Measurements from ENCODE around the gene SETX.

DNA sequence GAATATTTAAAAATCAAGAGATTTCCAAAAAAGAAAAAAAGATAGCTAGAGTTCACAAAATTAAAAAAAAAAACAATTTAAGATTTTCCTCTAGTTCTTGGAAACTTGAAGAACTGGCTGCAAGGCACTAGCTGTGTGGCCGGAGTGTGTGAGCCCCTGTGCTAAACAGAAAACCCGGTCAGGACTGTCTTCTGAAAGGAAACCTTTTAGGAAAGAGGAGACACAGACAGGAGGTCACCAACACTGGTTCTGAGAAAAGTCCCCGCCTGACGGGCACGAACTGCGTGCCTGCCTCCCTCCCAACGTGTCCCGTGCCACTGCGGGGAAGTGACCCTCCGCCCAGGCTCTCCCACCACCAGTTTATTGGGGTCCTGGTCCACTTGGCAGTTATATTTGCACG is 36.7 kb upstream of the SETX start:
- TF ChIP-seq, protein P1, sequence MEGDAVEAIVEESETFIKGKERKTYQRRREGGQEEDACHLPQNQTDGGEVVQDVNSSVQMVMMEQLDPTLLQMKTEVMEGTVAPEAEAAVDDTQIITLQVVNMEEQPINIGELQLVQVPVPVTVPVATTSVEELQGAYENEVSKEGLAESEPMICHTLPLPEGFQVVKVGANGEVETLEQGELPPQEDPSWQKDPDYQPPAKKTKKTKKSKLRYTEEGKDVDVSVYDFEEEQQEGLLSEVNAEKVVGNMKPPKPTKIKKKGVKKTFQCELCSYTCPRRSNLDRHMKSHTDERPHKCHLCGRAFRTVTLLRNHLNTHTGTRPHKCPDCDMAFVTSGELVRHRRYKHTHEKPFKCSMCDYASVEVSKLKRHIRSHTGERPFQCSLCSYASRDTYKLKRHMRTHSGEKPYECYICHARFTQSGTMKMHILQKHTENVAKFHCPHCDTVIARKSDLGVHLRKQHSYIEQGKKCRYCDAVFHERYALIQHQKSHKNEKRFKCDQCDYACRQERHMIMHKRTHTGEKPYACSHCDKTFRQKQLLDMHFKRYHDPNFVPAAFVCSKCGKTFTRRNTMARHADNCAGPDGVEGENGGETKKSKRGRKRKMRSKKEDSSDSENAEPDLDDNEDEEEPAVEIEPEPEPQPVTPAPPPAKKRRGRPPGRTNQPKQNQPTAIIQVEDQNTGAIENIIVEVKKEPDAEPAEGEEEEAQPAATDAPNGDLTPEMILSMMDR (IDR thresholded peaks at IDR 0.05; ENCODE audit: low read depth, low read length) = no peak
- TF ChIP-seq EZH2phosphoT487 (IDR thresholded peaks at IDR 0.05; ENCODE audit: low read depth) = no peak

Measured in OCI-LY3 (cell line).